HepG2 (cell line): ENCODE measurements around the gene OTOG.

Experiments used
- AHDC1 ChIP-seq: sonication (generic); formaldehyde crosslinking; IDR thresholded peaks from 2 replicates; pipeline ENCODE4 v1.5.1; 2020; ENCODE audit warnings: mild to moderate bottlenecking, missing genetic modification reagents, borderline replicate concordance
- CCDC6 ChIP-seq: sonication (generic); formaldehyde crosslinking; IDR thresholded peaks from 2 replicates; pipeline ENCODE4 v1.8.1; 2022; ENCODE audit warnings: mild to moderate bottlenecking, missing genetic modification reagents, moderate library complexity
- CEBPG ChIP-seq: IDR thresholded peaks from 2 replicates; pipeline ENCODE4 v1.6.1; 2016
- CTCF ChIP-seq: sonication (generic); formaldehyde crosslinking; IDR thresholded peaks from 2 replicates; pipeline ENCODE4 v1.5.0; 2020; ENCODE audit warnings: mild to moderate bottlenecking, missing genetic modification reagents, moderate library complexity
- NR1H2 ChIP-seq: sonication (generic); formaldehyde crosslinking; IDR thresholded peaks from 2 replicates; pipeline ENCODE4 v1.8.1; 2022; ENCODE audit warnings: low read depth, missing genetic modification reagents, borderline replicate concordance
- POLR2AphosphoS2 ChIP-seq: IDR thresholded peaks from 2 replicates; pipeline ENCODE4 v1.6.1; 2011; ENCODE audit warnings: low read depth, low read length, improper control_type of control experiment
- SP2 ChIP-seq: sonication (generic); formaldehyde crosslinking; IDR thresholded peaks from 2 replicates; pipeline ENCODE4 v1.5.1; 2020; ENCODE audit warnings: mild to moderate bottlenecking, missing genetic modification reagents
- ZBTB8A ChIP-seq: sonication (generic); formaldehyde crosslinking; IDR thresholded peaks from 2 replicates; pipeline ENCODE4 v1.4.0; 2020; ENCODE audit warnings: mild to moderate bottlenecking, low read depth, missing genetic modification reagents, borderline replicate concordance
- ZKSCAN8 ChIP-seq: IDR thresholded peaks from 2 replicates; pipeline ENCODE4 v1.6.1; 2016; ENCODE audit warnings: borderline replicate concordance, missing genetic modification reagents, missing compliant biosample characterization
- ZNF207 ChIP-seq: fragments of 450-650 bp; IDR thresholded peaks from 2 replicates; pipeline ENCODE4 v1.6.1; 2016; ENCODE audit warnings: antibody characterized with exemption, borderline replicate concordance

GRCh38 chr11:17546240-17546639 lies 819 bp upstream of the OTOG start:
- TF ChIP-seq ZKSCAN8 (CRISPR knock-in tag) (no peak), NR1H2 (CRISPR knock-in tag) (no peak), AHDC1 (CRISPR knock-in tag) (no peak), POLR2AphosphoS2 (no peak), CTCF (no peak), CEBPG (no peak), SP2 (CRISPR knock-in tag) (no peak), ZBTB8A (no peak), CCDC6 (no peak), ZNF207 (no peak)
